Measurements from ENCODE around the gene EPAS1.

EPAS1 gene

DNA sequence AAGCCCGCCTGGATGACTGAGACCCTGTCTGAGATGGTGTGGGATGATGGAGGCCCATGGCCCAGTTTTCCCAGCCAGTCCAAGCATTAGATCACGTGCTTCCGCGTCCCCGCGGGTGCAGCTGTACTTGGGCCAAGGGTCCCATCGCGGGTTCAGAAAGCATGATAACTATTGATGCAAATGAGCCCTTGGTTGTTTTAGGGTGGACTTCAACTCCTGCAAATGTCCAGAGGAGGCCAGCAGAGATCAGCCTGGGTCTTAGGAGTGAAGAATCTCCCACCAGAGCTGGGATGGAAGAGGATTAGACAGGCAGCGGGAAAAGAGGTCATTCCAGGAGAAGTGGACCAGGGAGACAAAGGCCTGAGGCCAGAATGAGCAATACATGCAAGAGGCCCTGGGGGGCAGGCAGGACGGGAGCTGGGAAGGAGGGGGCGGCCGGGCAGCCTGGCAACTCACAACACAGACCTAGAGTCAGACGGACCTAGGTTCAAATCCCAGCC lies 92.3 kb downstream of the EPAS1 start:
- no peak for TF ChIP-seq CTCF (IDR thresholded peaks at IDR 0.05; ENCODE audit: extremely low read depth, missing control alignments)
- no peak for DNase-seq (ENCODE audit: low spot score)

- no peak for TF ChIP-seq CTCF (IDR thresholded peaks at IDR 0.05; ENCODE audit: extremely low read depth, missing control alignments)
- no peak for DNase-seq (ENCODE audit: low spot score)
Observed at GRCh38 chr2:46390036-46390435, 92.8 kb downstream of the EPAS1 start.

GRCh38 chr2:46390901-46391395 lies 93.7 kb downstream of the EPAS1 start:
- DNase-seq (ENCODE audit: low spot score), result no peak
- no peak for TF ChIP-seq CTCF (IDR thresholded peaks at IDR 0.05; ENCODE audit: extremely low read depth, missing control alignments)

GRCh38 chr2:46392561-46393346 lies 95.5 kb downstream of the EPAS1 start:
- TF ChIP-seq CTCF (IDR thresholded peaks at IDR 0.05; ENCODE audit: extremely low read depth, missing control alignments), result no peak
- DNase-seq (ENCODE audit: low spot score), result no peak

DNA sequence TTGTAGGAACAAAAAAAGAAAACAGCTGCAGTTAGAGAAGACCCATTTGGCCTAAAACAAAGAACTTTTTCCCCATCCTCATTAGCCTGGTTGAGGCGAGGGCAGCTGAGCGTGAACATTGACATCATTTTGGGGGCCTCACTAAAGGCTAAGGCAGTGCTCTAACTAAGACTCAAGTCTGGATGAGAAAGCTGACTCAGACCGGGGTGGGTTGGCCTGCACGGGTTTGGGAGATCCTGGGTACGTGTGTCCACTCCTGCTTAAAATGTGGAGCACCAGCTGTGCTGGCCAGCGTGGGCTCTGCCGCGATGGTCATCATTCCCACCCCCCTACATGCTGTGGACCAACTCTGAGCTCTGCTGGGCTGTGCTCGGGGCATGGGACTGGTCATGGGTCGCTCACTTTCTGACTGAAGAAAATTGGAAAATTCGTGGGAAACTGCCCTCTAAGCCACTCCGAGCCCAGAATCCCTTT lies 96.2 kb downstream of the EPAS1 start:
- DNase-seq (ENCODE audit: low spot score), result no peak
- TF ChIP-seq CTCF (IDR thresholded peaks at IDR 0.05; ENCODE audit: extremely low read depth, missing control alignments), result no peak

DNA sequence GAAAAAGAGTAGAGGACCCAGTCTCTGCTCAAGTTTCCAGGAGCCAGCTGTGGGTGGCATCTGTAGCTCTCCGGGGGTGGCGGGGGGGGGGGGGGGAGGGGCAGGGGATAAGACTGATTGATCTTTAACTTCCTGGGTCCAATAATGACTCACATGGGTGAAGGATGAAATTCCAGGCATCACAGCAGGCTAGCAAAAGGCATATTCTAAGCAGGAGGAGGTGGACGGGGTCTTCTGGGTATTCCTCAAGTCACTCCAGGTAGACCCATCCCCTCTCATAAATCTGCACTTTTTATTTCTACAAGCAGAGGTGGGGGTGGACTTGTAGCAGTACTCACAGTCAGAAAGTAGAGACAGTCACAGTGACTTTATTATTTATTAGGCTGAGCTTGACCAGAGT lies 96.7 kb downstream of the EPAS1 start:
- no peak for TF ChIP-seq CTCF (IDR thresholded peaks at IDR 0.05; ENCODE audit: extremely low read depth, missing control alignments)
- DNase-seq (ENCODE audit: low spot score), result no peak
